ENCODE data around the gene ZNF526. TPM values are rescaled to one million over a fixed set of nuclear protein-coding genes. Genes with fewer than 3 reads are reported as not detected.
A peak's percentile ranks its signal among the peaks of the same experiment; 100 is the strongest.

Gene ZNF526
- total and polyA plus RNA-seq, 4 donors: 1.7 to 8.8 (median 3.8) TPM

DNA sequence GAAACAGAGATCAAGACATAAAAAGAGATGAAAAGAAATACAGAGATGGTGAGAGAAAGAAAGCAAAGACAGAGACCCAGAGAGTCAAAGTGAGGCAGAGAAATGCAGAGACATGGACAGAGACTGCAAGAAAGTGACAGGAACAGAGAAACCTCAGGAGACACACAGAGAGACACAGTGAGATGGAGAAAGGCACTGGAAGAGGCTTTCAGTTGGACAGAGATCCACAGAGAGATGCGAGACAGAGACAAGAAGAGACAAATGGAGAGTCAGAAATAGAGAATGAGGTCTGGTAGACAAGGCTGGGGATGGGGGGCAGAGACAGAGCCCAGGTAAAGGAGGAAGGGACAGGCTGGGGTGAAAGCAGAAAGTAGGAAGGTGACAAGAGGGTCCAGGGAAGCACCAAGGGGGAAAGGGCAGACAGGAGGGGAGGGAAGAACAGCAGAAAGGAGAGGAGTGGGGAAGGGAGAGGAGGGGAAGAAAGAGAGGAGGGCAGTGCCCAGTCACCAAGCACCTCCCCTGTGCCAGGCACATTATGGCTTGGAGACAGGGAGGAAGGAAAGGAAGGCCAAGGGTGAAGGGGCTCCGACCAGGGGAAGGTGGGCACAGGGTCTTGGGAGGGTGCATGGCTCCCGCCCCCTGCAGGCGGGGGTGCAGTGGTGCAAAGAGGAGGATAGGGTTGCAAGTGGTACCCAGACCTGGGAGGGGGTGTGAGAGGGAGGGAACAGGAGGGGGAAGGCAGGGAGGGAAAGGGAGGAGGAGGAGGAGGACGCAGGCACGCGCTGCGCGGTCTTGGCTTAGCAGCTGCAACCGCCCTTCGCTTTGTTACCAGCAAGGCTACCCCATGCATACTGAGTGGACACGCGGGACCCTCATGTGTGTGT is 41.1 kb upstream of the ZNF526 start:
- WGBS: 15% methylated on average over 13 of the region's 13 CpGs
- H3K27ac ChIP-seq (ENCODE audit: low read depth in 1 of 2, low read length in 2 of 2): no peak overlapping the region
- no peak overlapping the region for H3K4me3 ChIP-seq (ENCODE audit: low read depth in 1 of 3, low read length in 3 of 3)
- no peaks in the 10 kb centered on the region for H3K9me3 ChIP-seq (ENCODE audit: control insufficient read depth in 4 of 4, low read length in 3 of 4)
- peaks cover 0 to 19% (median 11%) of the 10 kb centered on the region in 4 donors for H3K27me3 ChIP-seq (ENCODE audit: control insufficient read depth in 4 of 4, insufficient read depth in 4 of 4, low read length in 3 of 4)
- TF ChIP-seq SP1 (IDR thresholded peaks at IDR 0.05) (no peak), RAD21 (IDR thresholded peaks at IDR 0.05) (no peak), GABPA (IDR thresholded peaks at IDR 0.05 in 1 of 2, conservative IDR thresholded peaks at IDR 0.05 in 1 of 2) (no peak), HNF4A (conservative IDR thresholded peaks at IDR 0.05) (no peak), HNF4G (IDR thresholded peaks at IDR 0.05) (no peak), ATF3 (IDR thresholded peaks at IDR 0.05) (no peak), RXRA (IDR thresholded peaks at IDR 0.05) (no peak), TAF1 (conservative IDR thresholded peaks at IDR 0.05) (no peak), FOXA1 (IDR thresholded peaks at IDR 0.05) (no peak)
- TF ChIP-seq, protein P1, sequence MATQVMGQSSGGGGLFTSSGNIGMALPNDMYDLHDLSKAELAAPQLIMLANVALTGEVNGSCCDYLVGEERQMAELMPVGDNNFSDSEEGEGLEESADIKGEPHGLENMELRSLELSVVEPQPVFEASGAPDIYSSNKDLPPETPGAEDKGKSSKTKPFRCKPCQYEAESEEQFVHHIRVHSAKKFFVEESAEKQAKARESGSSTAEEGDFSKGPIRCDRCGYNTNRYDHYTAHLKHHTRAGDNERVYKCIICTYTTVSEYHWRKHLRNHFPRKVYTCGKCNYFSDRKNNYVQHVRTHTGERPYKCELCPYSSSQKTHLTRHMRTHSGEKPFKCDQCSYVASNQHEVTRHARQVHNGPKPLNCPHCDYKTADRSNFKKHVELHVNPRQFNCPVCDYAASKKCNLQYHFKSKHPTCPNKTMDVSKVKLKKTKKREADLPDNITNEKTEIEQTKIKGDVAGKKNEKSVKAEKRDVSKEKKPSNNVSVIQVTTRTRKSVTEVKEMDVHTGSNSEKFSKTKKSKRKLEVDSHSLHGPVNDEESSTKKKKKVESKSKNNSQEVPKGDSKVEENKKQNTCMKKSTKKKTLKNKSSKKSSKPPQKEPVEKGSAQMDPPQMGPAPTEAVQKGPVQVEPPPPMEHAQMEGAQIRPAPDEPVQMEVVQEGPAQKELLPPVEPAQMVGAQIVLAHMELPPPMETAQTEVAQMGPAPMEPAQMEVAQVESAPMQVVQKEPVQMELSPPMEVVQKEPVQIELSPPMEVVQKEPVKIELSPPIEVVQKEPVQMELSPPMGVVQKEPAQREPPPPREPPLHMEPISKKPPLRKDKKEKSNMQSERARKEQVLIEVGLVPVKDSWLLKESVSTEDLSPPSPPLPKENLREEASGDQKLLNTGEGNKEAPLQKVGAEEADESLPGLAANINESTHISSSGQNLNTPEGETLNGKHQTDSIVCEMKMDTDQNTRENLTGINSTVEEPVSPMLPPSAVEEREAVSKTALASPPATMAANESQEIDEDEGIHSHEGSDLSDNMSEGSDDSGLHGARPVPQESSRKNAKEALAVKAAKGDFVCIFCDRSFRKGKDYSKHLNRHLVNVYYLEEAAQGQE (IDR thresholded peaks at IDR 0.05): no peak
- TF ChIP-seq, protein P2, sequence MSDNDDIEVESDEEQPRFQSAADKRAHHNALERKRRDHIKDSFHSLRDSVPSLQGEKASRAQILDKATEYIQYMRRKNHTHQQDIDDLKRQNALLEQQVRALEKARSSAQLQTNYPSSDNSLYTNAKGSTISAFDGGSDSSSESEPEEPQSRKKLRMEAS (IDR thresholded peaks at IDR 0.05): no peak
- TF ChIP-seq, protein P3, sequence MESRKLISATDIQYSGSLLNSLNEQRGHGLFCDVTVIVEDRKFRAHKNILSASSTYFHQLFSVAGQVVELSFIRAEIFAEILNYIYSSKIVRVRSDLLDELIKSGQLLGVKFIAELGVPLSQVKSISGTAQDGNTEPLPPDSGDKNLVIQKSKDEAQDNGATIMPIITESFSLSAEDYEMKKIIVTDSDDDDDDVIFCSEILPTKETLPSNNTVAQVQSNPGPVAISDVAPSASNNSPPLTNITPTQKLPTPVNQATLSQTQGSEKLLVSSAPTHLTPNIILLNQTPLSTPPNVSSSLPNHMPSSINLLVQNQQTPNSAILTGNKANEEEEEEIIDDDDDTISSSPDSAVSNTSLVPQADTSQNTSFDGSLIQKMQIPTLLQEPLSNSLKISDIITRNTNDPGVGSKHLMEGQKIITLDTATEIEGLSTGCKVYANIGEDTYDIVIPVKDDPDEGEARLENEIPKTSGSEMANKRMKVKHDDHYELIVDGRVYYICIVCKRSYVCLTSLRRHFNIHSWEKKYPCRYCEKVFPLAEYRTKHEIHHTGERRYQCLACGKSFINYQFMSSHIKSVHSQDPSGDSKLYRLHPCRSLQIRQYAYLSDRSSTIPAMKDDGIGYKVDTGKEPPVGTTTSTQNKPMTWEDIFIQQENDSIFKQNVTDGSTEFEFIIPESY (IDR thresholded peaks at IDR 0.05): no peak
- H3K4me1 ChIP-seq (ENCODE audit: control insufficient read depth in 4 of 4, insufficient read depth in 4 of 4, low read length in 3 of 4): peaks cover 2 to 8% (median 5%) of the 10 kb centered on the region in 4 donors
- H3K9ac ChIP-seq (ENCODE audit: low read depth in 1 of 2, low read length in 2 of 2): no peak overlapping the region
- no peaks in the 10 kb centered on the region for H3K36me3 ChIP-seq (ENCODE audit: control insufficient read depth in 4 of 4, insufficient read depth in 3 of 4, low read depth in 1 of 4, low read length in 3 of 4)
- DNase-seq (ENCODE audit: low spot score): no peak

DNA sequence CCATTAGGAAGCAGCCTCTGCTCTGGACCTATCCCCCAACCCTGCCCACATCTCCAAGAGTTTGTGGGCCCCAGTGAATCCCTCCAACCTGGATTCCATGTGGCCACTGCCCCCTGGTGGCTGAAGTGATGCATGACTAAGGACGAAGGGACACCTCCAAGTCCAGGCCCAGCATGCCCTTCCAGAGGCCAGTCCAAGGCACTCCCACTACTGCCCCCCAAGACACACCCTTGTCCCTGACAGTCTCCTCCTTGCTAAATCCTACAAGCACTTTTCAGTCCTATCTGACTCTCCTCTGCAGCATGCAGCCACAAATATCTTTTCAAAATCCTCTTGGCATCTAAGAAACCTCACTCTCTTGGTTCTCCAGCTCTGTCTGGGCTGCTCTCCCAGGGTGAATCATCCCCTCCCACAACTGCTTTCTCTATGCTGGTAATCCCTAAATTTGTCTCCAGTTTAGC is 35.7 kb upstream of the ZNF526 start:
- Histone ChIP-seq H3K27me3 (ENCODE audit: control insufficient read depth in 4 of 4, insufficient read depth in 4 of 4, low read length in 3 of 4) (peaks cover 0 to 12% (median 3%) of the 10 kb centered on the region in 4 donors), H3K27ac (ENCODE audit: low read depth in 1 of 2, low read length in 2 of 2) (no peak overlapping the region), H3K4me3 (ENCODE audit: low read depth in 1 of 3, low read length in 3 of 3) (no peak overlapping the region), H3K36me3 (ENCODE audit: control insufficient read depth in 4 of 4, insufficient read depth in 3 of 4, low read depth in 1 of 4, low read length in 3 of 4) (no peaks in the 10 kb centered on the region), H3K4me1 (ENCODE audit: control insufficient read depth in 4 of 4, insufficient read depth in 4 of 4, low read length in 3 of 4) (peaks cover 0 to 4% (median 0%) of the 10 kb centered on the region in 4 donors), H3K9me3 (ENCODE audit: control insufficient read depth in 4 of 4, low read length in 3 of 4) (no peaks in the 10 kb centered on the region), H3K9ac (ENCODE audit: low read depth in 1 of 2, low read length in 2 of 2) (no peak overlapping the region)
- DNase-seq (ENCODE audit: low spot score): peak; percentile 81
- no peak for TF ChIP-seq HNF4A (conservative IDR thresholded peaks at IDR 0.05)
- TF ChIP-seq CTCF (IDR thresholded peaks at IDR 0.05; ENCODE audit: low read depth, low read length, missing input control): peak; percentile 90
- no peak for TF ChIP-seq ATF3 (IDR thresholded peaks at IDR 0.05)
- peak; percentile 90 to 92 for TF ChIP-seq RAD21 (IDR thresholded peaks at IDR 0.05)
- WGBS: 0% methylated on average over 1 of the region's 1 CpG
